Left ventricle myocardium inferior (tissue), 1 donor: ENCODE measurements around the gene PLCB2. TPM values are rescaled to one million over a fixed set of nuclear protein-coding genes. Genes with fewer than 3 reads are reported as not detected.
A peak's percentile ranks its signal among the peaks of the same experiment; 100 is the strongest.

Experiments used
- DNase-seq: peaks from one replicate; pipeline ENCODE4 v3.0.0-alpha.2; 2020
- H3K27ac ChIP-seq: fragments of 200-600 bp; replicated peaks from 2 replicates; pipeline ENCODE4 v1.8.0; 2021
- H3K27me3 ChIP-seq: fragments of 200-600 bp; 2 replicates; pipeline ENCODE4 v1.8.0; 2021; ENCODE audit warnings: low read depth
- H3K36me3 ChIP-seq: fragments of 200-600 bp; 2 replicates; pipeline ENCODE4 v1.8.0; 2021
- H3K4me1 ChIP-seq: fragments of 200-600 bp; 2 replicates; pipeline ENCODE4 v1.8.0; 2021
- H3K4me3 ChIP-seq: fragments of 200-600 bp; 2 replicates; pipeline ENCODE4 v1.8.0; 2021; ENCODE audit warnings: mild to moderate bottlenecking, moderate library complexity
- H3K9me3 ChIP-seq: fragments of 200-600 bp; replicated peaks from 2 replicates; pipeline ENCODE4 v1.8.0; 2021
- CTCF ChIP-seq: fragments of 200-600 bp; IDR thresholded peaks from 2 replicates; pipeline ENCODE4 v1.8.0; 2021; ENCODE audit warnings: antibody characterized with exemption, mild to moderate bottlenecking, borderline replicate concordance
- intact Hi-C: fragments of 100-400 bp; cut with micrococcal nuclease; formaldehyde crosslinking; loops from one replicate; pipeline ENCODE4 v1.11.0; 2022
- total RNA-seq: library from RNA; stranded (reverse); fragmentation: NEBNext Ultra II Directional; extraction: Animal tissue kit (Norgen Biotek cat#: 25700); gene quantifications from one replicate; pipeline ENCODE4 v1.2.1, GENCODE V29; 2021
- donor health status: DM: no; HTN: yes; CAD: no; lungs with severe emphysema.

The PLCB2 gene
- total RNA-seq, 1 donor from 2014 or later = 8.5 TPM

- no peak for TF ChIP-seq CTCF
- Histone ChIP-seq H3K9me3 (no peaks in the 10 kb centered on the region), H3K4me3 (no peak overlapping the region), H3K36me3 (no peaks in the 10 kb centered on the region), H3K27ac (peak overlapping the region; percentile 62), H3K4me1 (peaks cover 58% of the 10 kb centered on the region), H3K27me3 (peaks cover 50% of the 10 kb centered on the region)
- DNase-seq = no peak
- intact Hi-C loops = loop anchor here (10.0 kb wide), 1 partner anchor 140 kb away; no protein-coding TSS in a partner anchor
Observed at GRCh38 chr15:40285151-40285550, 22.6 kb downstream of the PLCB2 start.

GRCh38 chr15:40283615-40284300 is 24.0 kb downstream of the PLCB2 start:
- intact Hi-C loops = loop anchor here (10.0 kb wide), 1 partner anchor 141 kb away; no protein-coding TSS in a partner anchor
- TF ChIP-seq CTCF = no peak
- peaks cover 59% of the 10 kb centered on the region for H3K4me1 ChIP-seq
- DNase-seq = no peak
- H3K4me3 ChIP-seq = peak overlapping the region; percentile 68
- H3K36me3 ChIP-seq = no peaks in the 10 kb centered on the region
- no peak overlapping the region for H3K27ac ChIP-seq
- peaks cover 62% of the 10 kb centered on the region for H3K27me3 ChIP-seq
- H3K9me3 ChIP-seq = no peaks in the 10 kb centered on the region

GRCh38 chr15:40282869-40283614 is 24.7 kb downstream of the PLCB2 start, which contains the start of gene ANKRD63:
ANKRD63 (minus strand) TSS chr15:40283064; CDS start chr15:40282586, 478 bp downstream.
- H3K36me3 ChIP-seq = no peaks in the 10 kb centered on the region
- H3K27ac ChIP-seq = no peak within 1 kb of the TSS
- H3K4me1 ChIP-seq = peaks cover 61% of the 10 kb centered on the region
- no peak for DNase-seq
- no peaks in the 10 kb centered on the region for H3K9me3 ChIP-seq
- H3K27me3 ChIP-seq = peaks cover 69% of the 10 kb centered on the region
- no peak for TF ChIP-seq CTCF
- H3K4me3 ChIP-seq = peak within 1 kb of the TSS; percentile 68
- intact Hi-C loops = loop anchor here (10.0 kb wide), 1 partner anchor 142 kb away; no protein-coding TSS in a partner anchor

- intact Hi-C loops = loop anchor here (10.0 kb wide), 1 partner anchor 142 kb away; no protein-coding TSS in a partner anchor
Observed at GRCh38 chr15:40282147-40282868, 25.4 kb downstream of the PLCB2 start.

More at GRCh38 chr15:40282147-40282868, 25.4 kb downstream of the PLCB2 start:
- Histone ChIP-seq H3K36me3 (no peaks in the 10 kb centered on the region), H3K27me3 (peaks cover 76% of the 10 kb centered on the region), H3K4me3 (peak overlapping the region; percentile 68), H3K27ac (no peak overlapping the region), H3K4me1 (peaks cover 62% of the 10 kb centered on the region), H3K9me3 (no peaks in the 10 kb centered on the region)
- TF ChIP-seq CTCF = peak; percentile 55
- peak; percentile 44 for DNase-seq
